T-helper 1 cell (primary cell): Measurements from ENCODE around the gene HEXIM2.
A peak's percentile ranks its signal among the peaks of the same experiment; 100 is the strongest.

Experiments
- DNase-seq, 5 donors: peaks; one replicate each; pipeline ENCODE4 v3.0.0-alpha.2; 2012 to 2020

The HEXIM2 gene

GRCh38 chr17:45128331-45128730 is 33.3 kb upstream of the HEXIM2 start:
- no peak for DNase-seq

GRCh38 chr17:45128989-45129388 is 32.7 kb upstream of the HEXIM2 start:
- DNase-seq: no peak

GRCh38 chr17:45129426-45129939 is 32.2 kb upstream of the HEXIM2 start:
- no peak for DNase-seq

GRCh38 chr17:45129940-45130680 is 31.6 kb upstream of the HEXIM2 start:
- no peak for DNase-seq

- DNase-seq: no peak
These were observed 30.7 kb upstream of the HEXIM2 start for GRCh38 chr17:45130681-45131615.

- peak in 4 of 5 donors; percentile 32 to 41 (median 34) for DNase-seq
These were observed 29.9 kb upstream of the HEXIM2 start for GRCh38 chr17:45131616-45132319.

GRCh38 chr17:45132320-45132571 is 29.4 kb upstream of the HEXIM2 start, which contains the start of gene PLCD3:
Gene PLCD3 (minus strand): TSS chr17:45132515. CDS start chr17:45132410, 105 bp downstream.
- DNase-seq: peak in 2 of 5 donors; percentile 61 to 71

- DNase-seq: peak; percentile 33 to 73 (median 63)
These were observed 28.9 kb upstream of the HEXIM2 start for GRCh38 chr17:45132572-45133463.

GRCh38 chr17:45135192-45135977 is 26.3 kb upstream of the HEXIM2 start, which contains the start of gene ACBD4:
Gene ACBD4 (plus strand): TSS chr17:45135687. CDS start chr17:45136145, 458 bp downstream.
- peak; percentile 88 to 97 (median 95) for DNase-seq

- no peak for DNase-seq
These were observed 25.5 kb upstream of the HEXIM2 start for GRCh38 chr17:45135978-45136791.

GRCh38 chr17:45136846-45137560 is 24.7 kb upstream of the HEXIM2 start:
- DNase-seq: no peak

- DNase-seq: no peak
These were observed 23.9 kb upstream of the HEXIM2 start for GRCh38 chr17:45137561-45138305.

GRCh38 chr17:45138911-45139532 is 22.7 kb upstream of the HEXIM2 start:
- DNase-seq: no peak

GRCh38 chr17:45139533-45139920 is 22.1 kb upstream of the HEXIM2 start:
- no peak for DNase-seq

- DNase-seq: no peak
These were observed 18.5 kb upstream of the HEXIM2 start for GRCh38 chr17:45143094-45143670.

- no peak for DNase-seq
These were observed 17.9 kb upstream of the HEXIM2 start for GRCh38 chr17:45143767-45144198.

GRCh38 chr17:45144199-45145034 is 17.3 kb upstream of the HEXIM2 start:
- peak in 1 of 5 donors; percentile 33 for DNase-seq
